ENCODE measurements around the gene TTC3.
"Not testable (repeated sequence)": the region's sequence is repeated elsewhere in the genome, so short reads cannot be mapped to it uniquely, and the experiment has no call there.

DNA sequence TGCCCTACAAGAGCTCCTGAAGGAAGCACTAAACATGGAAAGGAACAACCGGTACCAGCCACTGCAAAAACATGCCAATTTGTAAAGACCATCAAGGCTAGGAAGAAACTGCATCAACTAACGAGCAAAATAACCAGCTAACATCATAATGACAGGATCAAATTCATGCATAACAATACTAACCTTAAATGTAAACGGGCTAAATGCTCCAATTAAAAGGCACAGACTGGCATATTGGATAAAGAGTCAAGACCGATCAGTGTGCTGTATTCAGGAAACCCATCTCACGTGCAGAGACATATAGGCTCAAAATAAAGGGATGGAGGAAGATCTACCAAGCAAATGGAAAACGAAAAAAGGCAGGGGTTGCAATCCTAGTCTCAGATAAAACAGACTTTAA, 38.0 kb downstream of the TTC3 start:
- TF ChIP-seq CTCF (conservative IDR thresholded peaks at IDR 0.05; ENCODE audit: low read depth, low read length); EZH2 (IDR thresholded peaks at IDR 0.05; ENCODE audit: low read length, unreplicated experiment): not testable (repeated sequence)
